ENCODE measurements around the gene TLE4.

- TF ChIP-seq, protein P1, sequence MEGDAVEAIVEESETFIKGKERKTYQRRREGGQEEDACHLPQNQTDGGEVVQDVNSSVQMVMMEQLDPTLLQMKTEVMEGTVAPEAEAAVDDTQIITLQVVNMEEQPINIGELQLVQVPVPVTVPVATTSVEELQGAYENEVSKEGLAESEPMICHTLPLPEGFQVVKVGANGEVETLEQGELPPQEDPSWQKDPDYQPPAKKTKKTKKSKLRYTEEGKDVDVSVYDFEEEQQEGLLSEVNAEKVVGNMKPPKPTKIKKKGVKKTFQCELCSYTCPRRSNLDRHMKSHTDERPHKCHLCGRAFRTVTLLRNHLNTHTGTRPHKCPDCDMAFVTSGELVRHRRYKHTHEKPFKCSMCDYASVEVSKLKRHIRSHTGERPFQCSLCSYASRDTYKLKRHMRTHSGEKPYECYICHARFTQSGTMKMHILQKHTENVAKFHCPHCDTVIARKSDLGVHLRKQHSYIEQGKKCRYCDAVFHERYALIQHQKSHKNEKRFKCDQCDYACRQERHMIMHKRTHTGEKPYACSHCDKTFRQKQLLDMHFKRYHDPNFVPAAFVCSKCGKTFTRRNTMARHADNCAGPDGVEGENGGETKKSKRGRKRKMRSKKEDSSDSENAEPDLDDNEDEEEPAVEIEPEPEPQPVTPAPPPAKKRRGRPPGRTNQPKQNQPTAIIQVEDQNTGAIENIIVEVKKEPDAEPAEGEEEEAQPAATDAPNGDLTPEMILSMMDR (conservative IDR thresholded peaks at IDR 0.05; ENCODE audit: low read depth, low read length) = no peak
- TF ChIP-seq EZH2 (IDR thresholded peaks at IDR 0.05; ENCODE audit: low read length, unreplicated experiment) (no peak), EZH2phosphoT487 (IDR thresholded peaks at IDR 0.05; ENCODE audit: borderline replicate concordance, low read length) (no peak)
Observed at GRCh38 chr9:79572032-79572607, 355 bp downstream of the TLE4 start.

Data from PC-3 (cell line).